Panc1 (cell line): ENCODE measurements around the gene DCST1. TPM values are rescaled to one million over a fixed set of nuclear protein-coding genes. Genes with fewer than 3 reads are reported as not detected.

Experiments used
- ATAC-seq: fragments of 200-7000 bp; cut with Tn5 transposase; 2 replicates; pipeline ENCODE4 v1.9.1; 2020; ENCODE audit warnings: mild to moderate bottlenecking, moderate library complexity
- BruUV-seq: library from RNA; stranded (reverse); fragments of 400-500 nt; replicated peaks from 2 replicates; lab custom pipeline; 2021; lab: Mats Ljungman, UMichigan
- CTCF ChIA-PET: fragments of 300-600 bp; sonication (Branson Sonifier 250); formaldehyde crosslinking; loops from one replicate; lab custom pipeline; 2022; ENCODE audit warnings: antibody characterized with exemption; lab: Charles Lee
- POLR2A ChIA-PET: fragments of 300-600 bp; sonication (Branson Sonifier 250); formaldehyde crosslinking; loops from one replicate; lab custom pipeline; 2022; ENCODE audit warnings: antibody characterized with exemption; lab: Charles Lee
- DNase-seq: peaks from one replicate; pipeline ENCODE4 v3.0.0-alpha.2; 2010; ENCODE audit warnings: low read depth, low spot score
- H3K27ac ChIP-seq: 2 replicates; pipeline ENCODE4 v1.5.1; 2011; ENCODE audit warnings: mild to moderate bottlenecking, low read length, inconsistent platforms
- H3K27me3 ChIP-seq: fragments of 200-500 bp; sonication (Bioruptor generic); 2 replicates; pipeline ENCODE4 v1.6.0; 2014; ENCODE audit warnings: low read length, inconsistent platforms; ENCODE audit not compliant: control insufficient read depth, insufficient read depth
- H3K36me3 ChIP-seq: fragments of 200-500 bp; sonication (Bioruptor generic); 2 replicates; pipeline ENCODE4 v1.5.1; 2014; ENCODE audit warnings: inconsistent platforms, mild to moderate bottlenecking, low read length, moderate library complexity; ENCODE audit not compliant: control insufficient read depth, insufficient read depth
- H3K4me1 ChIP-seq: 2 replicates; pipeline ENCODE4 v1.5.1; 2011; ENCODE audit warnings: inconsistent platforms, mild to moderate bottlenecking, low read length, moderate library complexity; ENCODE audit not compliant: control insufficient read depth, insufficient read depth
- H3K4me3 ChIP-seq, 2 experiments: 2 replicates each; pipeline ENCODE4 v1.5.1; 2011 to 2012; ENCODE audit warnings: low read depth in 2 of 2, low read length in 2 of 2, mild to moderate bottlenecking in 2 of 2, inconsistent platforms in 1 of 2, moderate library complexity in 1 of 2
- H3K9me3 ChIP-seq: fragments of 200-500 bp; sonication (Bioruptor generic); 2 replicates; pipeline ENCODE4 v1.5.1; 2014; ENCODE audit warnings: low read depth, mild to moderate bottlenecking, inconsistent platforms, low read length, moderate library complexity; ENCODE audit not compliant: control insufficient read depth, insufficient read depth
- SIN3A ChIP-seq: IDR thresholded peaks from 2 replicates; pipeline ENCODE4 v1.6.1; 2012; ENCODE audit warnings: low read depth, mild to moderate bottlenecking, low read length, moderate library complexity, borderline replicate concordance; ENCODE audit not compliant: insufficient read depth
- TCF7L2 ChIP-seq: IDR thresholded peaks from 2 replicates; pipeline ENCODE4 v1.6.1; 2011; ENCODE audit warnings: mild to moderate bottlenecking, low read depth, low read length, inconsistent platforms
- in situ Hi-C: cut with HindIII; loops from 2 replicates; pipeline ENCODE4 v1.10.0; 2016; ENCODE audit warnings: low sequenced_read_pairs, low pct_unique_long_range_greater_than_20kb
- intact Hi-C: fragments of 100-400 bp; cut with micrococcal nuclease; formaldehyde crosslinking; loops from one replicate; pipeline ENCODE4 v1.10.0; 2022; ENCODE audit not compliant: unreplicated experiment
- total RNA-seq: library from RNA; stranded (reverse); gene quantifications from one replicate; pipeline ENCODE4 v1.2.1, GENCODE V29; 2021; ENCODE audit not compliant: unreplicated experiment
- TF ChIP-seq, protein P1 (sequence below), 2 experiments: IDR thresholded peaks; 2 replicates each; pipeline ENCODE4 v1.6.1; 2011 to 2012; ENCODE audit warnings: low read depth in 2 of 2, control low read depth in 1 of 2, low read length in 1 of 2, mild to moderate bottlenecking in 1 of 2, moderate library complexity in 1 of 2; ENCODE audit not compliant: insufficient read depth in 1 of 2
- TF ChIP-seq, protein P2 (sequence below): fragments of 450-650 bp; IDR thresholded peaks from 2 replicates; pipeline ENCODE4 v1.5.1; 2017; ENCODE audit warnings: mild to moderate bottlenecking

Gene DCST1
- total RNA-seq, 1 experiment from 2014 or later = not detected

DNA sequence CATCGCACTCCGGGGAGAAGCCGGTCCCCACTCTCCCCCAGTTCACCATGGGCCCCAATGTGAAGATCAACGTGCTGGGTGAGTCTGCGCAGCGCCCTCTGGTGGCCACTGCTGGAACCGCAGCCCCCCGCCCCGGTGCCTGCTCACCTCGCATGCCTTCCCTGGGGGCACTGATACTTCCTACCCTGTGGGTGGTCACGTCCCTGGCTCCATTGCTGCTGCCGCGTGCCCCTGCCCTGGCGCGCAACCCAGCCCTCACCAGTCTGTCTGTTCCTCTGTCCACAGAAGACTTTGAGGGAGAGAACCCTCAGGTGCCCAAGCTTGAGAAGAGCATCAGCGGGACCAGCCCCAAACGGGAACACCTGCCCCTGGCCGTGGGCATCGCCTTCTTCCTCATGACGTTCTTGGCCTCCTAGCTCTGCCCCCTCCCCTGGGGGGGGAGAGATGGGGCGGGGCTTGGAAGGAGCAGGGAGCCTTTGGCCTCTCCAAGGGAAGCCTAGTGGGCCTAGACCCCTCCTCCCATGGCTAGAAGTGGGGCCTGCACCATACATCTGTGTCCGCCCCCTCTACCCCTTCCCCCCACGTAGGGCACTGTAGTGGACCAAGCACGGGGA lies 52.6 kb downstream of the DCST1 start:
- intact Hi-C loops = no loop called here
- ATAC-seq = peak; percentile 17; the same call in 1 of the 2 replicates

DNA sequence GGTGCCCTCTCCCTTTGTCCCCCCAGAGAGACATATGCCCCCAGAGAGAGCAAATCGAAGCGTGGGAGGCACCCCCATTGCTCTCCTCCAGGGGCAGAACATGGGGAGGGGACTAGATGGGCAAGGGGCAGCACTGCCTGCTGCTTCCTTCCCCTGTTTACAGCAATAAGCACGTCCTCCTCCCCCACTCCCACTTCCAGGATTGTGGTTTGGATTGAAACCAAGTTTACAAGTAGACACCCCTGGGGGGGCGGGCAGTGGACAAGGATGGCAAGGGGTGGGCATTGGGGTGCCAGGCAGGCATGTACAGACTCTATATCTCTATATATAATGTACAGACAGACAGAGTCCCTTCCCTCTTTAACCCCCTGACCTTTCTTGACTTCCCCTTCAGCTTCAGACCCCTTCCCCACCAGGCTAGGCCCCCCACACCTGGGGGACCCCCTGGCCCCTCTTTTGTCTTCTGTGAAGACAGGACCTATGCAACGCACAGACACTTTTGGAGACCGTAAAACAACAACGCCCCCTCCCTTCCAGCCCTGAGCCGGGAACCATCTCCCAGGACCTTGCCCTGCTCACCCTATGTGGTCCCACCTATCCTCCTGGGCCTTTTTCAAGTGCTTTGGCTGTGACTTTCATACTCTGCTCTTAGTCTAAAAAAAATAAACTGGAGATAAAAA lies 53.4 kb downstream of the DCST1 start:
- ChIA-PET CTCF (no interaction called here), POLR2A (no interaction called here)
- no peaks in the 10 kb centered on the region for H3K36me3 ChIP-seq
- H3K4me1 ChIP-seq = peaks cover 16% of the 10 kb centered on the region
- no peaks in the 10 kb centered on the region; the same call in 1 of the 2 replicates for H3K27me3 ChIP-seq
- H3K4me3 ChIP-seq = no peak overlapping the region
- TF ChIP-seq, protein P1, sequence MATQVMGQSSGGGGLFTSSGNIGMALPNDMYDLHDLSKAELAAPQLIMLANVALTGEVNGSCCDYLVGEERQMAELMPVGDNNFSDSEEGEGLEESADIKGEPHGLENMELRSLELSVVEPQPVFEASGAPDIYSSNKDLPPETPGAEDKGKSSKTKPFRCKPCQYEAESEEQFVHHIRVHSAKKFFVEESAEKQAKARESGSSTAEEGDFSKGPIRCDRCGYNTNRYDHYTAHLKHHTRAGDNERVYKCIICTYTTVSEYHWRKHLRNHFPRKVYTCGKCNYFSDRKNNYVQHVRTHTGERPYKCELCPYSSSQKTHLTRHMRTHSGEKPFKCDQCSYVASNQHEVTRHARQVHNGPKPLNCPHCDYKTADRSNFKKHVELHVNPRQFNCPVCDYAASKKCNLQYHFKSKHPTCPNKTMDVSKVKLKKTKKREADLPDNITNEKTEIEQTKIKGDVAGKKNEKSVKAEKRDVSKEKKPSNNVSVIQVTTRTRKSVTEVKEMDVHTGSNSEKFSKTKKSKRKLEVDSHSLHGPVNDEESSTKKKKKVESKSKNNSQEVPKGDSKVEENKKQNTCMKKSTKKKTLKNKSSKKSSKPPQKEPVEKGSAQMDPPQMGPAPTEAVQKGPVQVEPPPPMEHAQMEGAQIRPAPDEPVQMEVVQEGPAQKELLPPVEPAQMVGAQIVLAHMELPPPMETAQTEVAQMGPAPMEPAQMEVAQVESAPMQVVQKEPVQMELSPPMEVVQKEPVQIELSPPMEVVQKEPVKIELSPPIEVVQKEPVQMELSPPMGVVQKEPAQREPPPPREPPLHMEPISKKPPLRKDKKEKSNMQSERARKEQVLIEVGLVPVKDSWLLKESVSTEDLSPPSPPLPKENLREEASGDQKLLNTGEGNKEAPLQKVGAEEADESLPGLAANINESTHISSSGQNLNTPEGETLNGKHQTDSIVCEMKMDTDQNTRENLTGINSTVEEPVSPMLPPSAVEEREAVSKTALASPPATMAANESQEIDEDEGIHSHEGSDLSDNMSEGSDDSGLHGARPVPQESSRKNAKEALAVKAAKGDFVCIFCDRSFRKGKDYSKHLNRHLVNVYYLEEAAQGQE (IDR thresholded peaks at IDR 0.05; ENCODE audit: insufficient read depth in 1 of 2, low read depth in 2 of 2, low read length in 1 of 2) = no peak
- TF ChIP-seq TCF7L2 (no peak), SIN3A (no peak)
- TF ChIP-seq, protein P2, sequence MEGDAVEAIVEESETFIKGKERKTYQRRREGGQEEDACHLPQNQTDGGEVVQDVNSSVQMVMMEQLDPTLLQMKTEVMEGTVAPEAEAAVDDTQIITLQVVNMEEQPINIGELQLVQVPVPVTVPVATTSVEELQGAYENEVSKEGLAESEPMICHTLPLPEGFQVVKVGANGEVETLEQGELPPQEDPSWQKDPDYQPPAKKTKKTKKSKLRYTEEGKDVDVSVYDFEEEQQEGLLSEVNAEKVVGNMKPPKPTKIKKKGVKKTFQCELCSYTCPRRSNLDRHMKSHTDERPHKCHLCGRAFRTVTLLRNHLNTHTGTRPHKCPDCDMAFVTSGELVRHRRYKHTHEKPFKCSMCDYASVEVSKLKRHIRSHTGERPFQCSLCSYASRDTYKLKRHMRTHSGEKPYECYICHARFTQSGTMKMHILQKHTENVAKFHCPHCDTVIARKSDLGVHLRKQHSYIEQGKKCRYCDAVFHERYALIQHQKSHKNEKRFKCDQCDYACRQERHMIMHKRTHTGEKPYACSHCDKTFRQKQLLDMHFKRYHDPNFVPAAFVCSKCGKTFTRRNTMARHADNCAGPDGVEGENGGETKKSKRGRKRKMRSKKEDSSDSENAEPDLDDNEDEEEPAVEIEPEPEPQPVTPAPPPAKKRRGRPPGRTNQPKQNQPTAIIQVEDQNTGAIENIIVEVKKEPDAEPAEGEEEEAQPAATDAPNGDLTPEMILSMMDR = peak; percentile 56
- no peak overlapping the region for H3K27ac ChIP-seq
- BruUV-seq = no TSS peak
- no peak for DNase-seq
- in situ Hi-C loops (no loop called here), intact Hi-C loops (no loop called here)
- H3K9me3 ChIP-seq = no peaks in the 10 kb centered on the region
- ATAC-seq = no peak

More for the DNA sequence above, 52.6 kb downstream of the DCST1 start:
- H3K27me3 ChIP-seq = peaks cover 4% of the 10 kb centered on the region
- TF ChIP-seq, protein P1 (IDR thresholded peaks at IDR 0.05; ENCODE audit: insufficient read depth in 1 of 2, low read depth in 2 of 2, low read length in 1 of 2) = no peak
- TF ChIP-seq, protein P2 = peak; percentile 99
- in situ Hi-C loops = no loop called here
- peak overlapping the region; percentile 66 to 75; a peak in 3 of 4 replicates for H3K4me3 ChIP-seq
- no TSS peak for BruUV-seq
- H3K4me1 ChIP-seq = peaks cover 17% of the 10 kb centered on the region
- H3K9me3 ChIP-seq = no peaks in the 10 kb centered on the region
- DNase-seq = no peak
- ChIA-PET CTCF (interaction anchor here (0.7 to 2.0 kb wide), 3 partner anchors 9 to 43 kb away, joined by 4 to 11 read pairs (median 7); partner anchors contain the start of gene ADAM15), POLR2A (interaction anchor here (0.6 kb wide), 2 partner anchors 99 to 116 kb away, joined by 3 read pairs; partner anchors contain the start of gene SHC1)
- H3K27ac ChIP-seq = no peak overlapping the region
- no peaks in the 10 kb centered on the region for H3K36me3 ChIP-seq
